SIG-M5 treated with dmso at 0.1 percent for 504 hours (cell line): Measurements from ENCODE around the gene INTS3.
"Not testable (repeated sequence)": the region's sequence is repeated elsewhere in the genome, so short reads cannot be mapped to it uniquely, and the experiment has no call there.

ENCODE experiments used
- DNase-seq: peaks from one replicate; lab custom pipeline; 2025; ENCODE audit not compliant: unreplicated experiment; lab: John Stamatoyannopoulos, UW

The INTS3 gene

GRCh38 chr1:153778051-153778823 lies 50.4 kb downstream of the INTS3 start:
- no peak for DNase-seq

- no peak for DNase-seq
Measured at GRCh38 chr1:153778824-153779519, 51.1 kb downstream of the INTS3 start.

GRCh38 chr1:153779781-153780541 lies 52.1 kb downstream of the INTS3 start:
- DNase-seq: no peak

GRCh38 chr1:153780551-153780950 lies 52.7 kb downstream of the INTS3 start:
- DNase-seq: no peak

GRCh38 chr1:153782648-153783047 lies 54.8 kb downstream of the INTS3 start:
- DNase-seq: not testable (repeated sequence)

GRCh38 chr1:153783233-153784190 lies 55.7 kb downstream of the INTS3 start:
- DNase-seq: peak; percentile 92

GRCh38 chr1:153786038-153786790 lies 58.4 kb downstream of the INTS3 start:
- DNase-seq: no peak

- no peak for DNase-seq
Measured at GRCh38 chr1:153789478-153790034, 61.7 kb downstream of the INTS3 start.

- DNase-seq: peak; percentile 70
Measured at GRCh38 chr1:153790313-153790965, 62.6 kb downstream of the INTS3 start.

GRCh38 chr1:153790966-153791647 lies 63.3 kb downstream of the INTS3 start:
- DNase-seq: peak; percentile 100

GRCh38 chr1:153791648-153792253 lies 63.9 kb downstream of the INTS3 start:
- no peak for DNase-seq

- no peak for DNase-seq
Measured at GRCh38 chr1:153792631-153793041, 64.8 kb downstream of the INTS3 start.

GRCh38 chr1:153793261-153793972 lies 65.6 kb downstream of the INTS3 start:
- no peak for DNase-seq

- DNase-seq: no peak
Measured at GRCh38 chr1:153793973-153794615, 66.2 kb downstream of the INTS3 start.

GRCh38 chr1:153794624-153795329 lies 66.9 kb downstream of the INTS3 start:
- no peak for DNase-seq

- DNase-seq: no peak
Measured at GRCh38 chr1:153795330-153795837, 67.5 kb downstream of the INTS3 start.
